HAP-1 (cell line): ENCODE data around the gene FASTKD3.

Experiments used
- DNase-seq, 2 experiments: peaks; one replicate each; pipeline ENCODE4 v3.0.0-alpha.2; 2016 to 2020; ENCODE audit warnings: low spot score in 2 of 2
- H3K27me3 ChIP-seq: fragments of 250-450 bp; sonication (Bioruptor Pico); 2 replicates; pipeline ENCODE4 v1.5.1; 2020; ENCODE audit warnings: low read depth, mild to moderate bottlenecking, moderate library complexity
- H3K36me3 ChIP-seq: fragments of 250-450 bp; sonication (Bioruptor Pico); replicated peaks from 2 replicates; pipeline ENCODE4 v1.5.1; 2020; ENCODE audit warnings: mild to moderate bottlenecking
- H3K4me1 ChIP-seq: fragments of 250-450 bp; sonication (Bioruptor Pico); 2 replicates; pipeline ENCODE4 v1.5.1; 2020; ENCODE audit warnings: mild to moderate bottlenecking
- H3K4me3 ChIP-seq: fragments of 250-450 bp; sonication (Bioruptor Pico); 2 replicates; pipeline ENCODE4 v1.5.1; 2020; ENCODE audit warnings: mild to moderate bottlenecking, moderate library complexity
- H3K9me3 ChIP-seq: fragments of 250-450 bp; sonication (Bioruptor Pico); 2 replicates; pipeline ENCODE4 v1.5.1; 2020; ENCODE audit warnings: mild to moderate bottlenecking, moderate library complexity
- in situ Hi-C: fragments of 300-500 bp; cut with MboI; formaldehyde crosslinking; loops from 3 replicates; pipeline ENCODE4 v1.14.3; 2020; ENCODE audit warnings: low sequenced_read_pairs, inconsistent platforms, mixed read lengths

The FASTKD3 gene

DNA sequence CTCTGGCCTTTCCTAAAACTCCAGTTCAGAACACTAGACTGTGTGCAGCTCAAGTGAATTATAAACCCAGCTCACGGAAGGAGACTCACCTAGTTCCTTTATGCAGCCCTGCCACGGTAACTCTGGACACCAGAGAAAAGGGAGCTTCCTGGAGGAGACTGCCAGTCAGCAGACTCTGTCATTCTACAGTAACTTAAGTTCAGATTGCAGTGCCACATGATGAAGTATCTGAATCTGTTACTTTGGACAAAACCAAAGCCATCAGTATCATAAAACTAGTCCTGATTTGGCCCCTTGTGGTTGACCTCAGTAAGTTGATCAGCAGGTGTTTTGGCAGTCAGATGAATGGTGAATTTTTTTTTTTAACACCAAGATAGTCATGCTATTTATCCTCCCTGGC lies 2.8 kb upstream of the FASTKD3 start:
- H3K27me3 ChIP-seq: no peaks in the 10 kb centered on the region
- no peaks in the 10 kb centered on the region for H3K9me3 ChIP-seq
- no peak for DNase-seq
- peaks cover 14% of the 10 kb centered on the region for H3K4me1 ChIP-seq
- H3K36me3 ChIP-seq: peaks cover 45% of the 10 kb centered on the region
- in situ Hi-C loops: loop anchor here (25.0 kb wide), 1 partner anchor 1109 kb away; no protein-coding TSS in a partner anchor
- H3K4me3 ChIP-seq: no peak overlapping the region

- H3K9me3 ChIP-seq: no peaks in the 10 kb centered on the region
- peaks cover 15% of the 10 kb centered on the region for H3K4me1 ChIP-seq
- H3K36me3 ChIP-seq: peaks cover 43% of the 10 kb centered on the region
- peak in 1 of 2 experiments; percentile 29 for DNase-seq
- peak overlapping the region; percentile 88 for H3K4me3 ChIP-seq
- H3K27me3 ChIP-seq: no peaks in the 10 kb centered on the region
- in situ Hi-C loops: loop anchor here (10.0 to 25.0 kb wide), 2 partner anchors 1107 to 1255 kb away; no protein-coding TSS in a partner anchor
These were observed 774 bp upstream of the FASTKD3 start for GRCh38 chr5:7869474-7870136.

DNA sequence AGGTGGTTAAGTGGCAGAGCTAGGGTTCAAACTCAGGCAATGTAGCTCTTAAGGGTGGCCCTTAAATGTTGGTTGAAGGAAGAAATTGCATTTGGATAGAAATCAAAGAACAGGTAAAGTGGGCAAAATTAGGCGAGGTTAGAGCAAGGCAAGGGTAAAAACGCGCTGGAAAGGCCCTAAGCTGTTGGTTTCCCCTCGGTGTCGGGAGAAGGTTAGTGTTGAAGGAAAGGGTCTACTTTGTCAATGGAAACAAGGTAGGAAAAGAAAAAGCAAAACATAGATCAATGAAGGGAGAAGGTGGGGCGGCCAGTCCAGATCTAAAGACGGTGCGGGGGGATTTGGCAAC lies 431 bp downstream of the FASTKD3 start:
- Histone ChIP-seq H3K36me3 (peaks cover 41% of the 10 kb centered on the region), H3K27me3 (no peaks in the 10 kb centered on the region), H3K4me1 (peaks cover 15% of the 10 kb centered on the region), H3K9me3 (no peaks in the 10 kb centered on the region), H3K4me3 (peak overlapping the region; percentile 88)
- no peak for DNase-seq
- in situ Hi-C loops: loop anchor here (10.0 to 25.0 kb wide), 2 partner anchors 1106 to 1254 kb away; no protein-coding TSS in a partner anchor

DNA sequence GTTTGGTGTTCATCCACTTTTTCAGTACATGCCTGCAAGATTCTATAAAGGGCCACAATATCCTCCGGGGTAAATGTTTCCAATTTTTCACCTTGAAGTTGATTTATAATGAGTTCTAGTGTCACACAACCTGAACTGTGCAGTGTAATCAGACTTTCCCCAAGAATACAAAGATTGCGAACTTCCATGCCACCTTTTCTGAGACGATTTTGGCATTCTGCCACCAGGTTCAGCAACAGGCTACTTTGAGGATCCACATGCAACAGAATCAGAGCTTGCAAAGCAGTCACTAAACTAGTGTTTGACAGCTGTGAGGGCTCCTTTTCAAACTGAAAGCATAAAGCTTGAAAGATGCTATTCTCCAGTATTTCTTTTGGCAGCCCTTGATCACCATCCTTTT lies 1.6 kb downstream of the FASTKD3 start:
- Histone ChIP-seq H3K9me3 (no peaks in the 10 kb centered on the region), H3K4me1 (peaks cover 15% of the 10 kb centered on the region), H3K27me3 (no peaks in the 10 kb centered on the region), H3K36me3 (peaks cover 49% of the 10 kb centered on the region), H3K4me3 (no peak overlapping the region)
- DNase-seq: no peak
- in situ Hi-C loops: loop anchor here (10.0 to 25.0 kb wide), 2 partner anchors 1105 to 1252 kb away; no protein-coding TSS in a partner anchor

DNA sequence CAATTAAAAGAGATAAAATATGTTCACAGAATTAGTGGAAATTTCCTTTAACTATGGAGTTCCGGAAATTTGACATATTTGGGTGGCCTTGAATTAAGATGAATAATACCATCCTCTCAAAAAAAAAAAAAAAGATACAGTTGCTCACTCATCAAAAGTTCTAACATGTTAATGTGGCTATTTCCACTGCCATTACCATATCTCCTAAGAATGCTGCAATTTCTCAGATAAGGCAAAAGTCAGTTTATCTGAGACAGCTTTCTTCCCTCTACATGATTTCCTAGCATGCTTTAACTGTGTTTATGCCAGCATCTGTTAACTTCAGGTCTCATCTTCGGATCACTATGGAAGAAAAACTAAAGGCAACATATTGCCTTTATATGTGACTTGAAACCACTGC lies 2.6 kb downstream of the FASTKD3 start:
- H3K27me3 ChIP-seq: no peaks in the 10 kb centered on the region
- peaks cover 15% of the 10 kb centered on the region for H3K4me1 ChIP-seq
- no peak for DNase-seq
- peaks cover 52% of the 10 kb centered on the region for H3K36me3 ChIP-seq
- in situ Hi-C loops: loop anchor here (10.0 to 25.0 kb wide), 2 partner anchors 1104 to 1251 kb away; no protein-coding TSS in a partner anchor
- H3K4me3 ChIP-seq: no peak overlapping the region
- H3K9me3 ChIP-seq: no peaks in the 10 kb centered on the region

DNA sequence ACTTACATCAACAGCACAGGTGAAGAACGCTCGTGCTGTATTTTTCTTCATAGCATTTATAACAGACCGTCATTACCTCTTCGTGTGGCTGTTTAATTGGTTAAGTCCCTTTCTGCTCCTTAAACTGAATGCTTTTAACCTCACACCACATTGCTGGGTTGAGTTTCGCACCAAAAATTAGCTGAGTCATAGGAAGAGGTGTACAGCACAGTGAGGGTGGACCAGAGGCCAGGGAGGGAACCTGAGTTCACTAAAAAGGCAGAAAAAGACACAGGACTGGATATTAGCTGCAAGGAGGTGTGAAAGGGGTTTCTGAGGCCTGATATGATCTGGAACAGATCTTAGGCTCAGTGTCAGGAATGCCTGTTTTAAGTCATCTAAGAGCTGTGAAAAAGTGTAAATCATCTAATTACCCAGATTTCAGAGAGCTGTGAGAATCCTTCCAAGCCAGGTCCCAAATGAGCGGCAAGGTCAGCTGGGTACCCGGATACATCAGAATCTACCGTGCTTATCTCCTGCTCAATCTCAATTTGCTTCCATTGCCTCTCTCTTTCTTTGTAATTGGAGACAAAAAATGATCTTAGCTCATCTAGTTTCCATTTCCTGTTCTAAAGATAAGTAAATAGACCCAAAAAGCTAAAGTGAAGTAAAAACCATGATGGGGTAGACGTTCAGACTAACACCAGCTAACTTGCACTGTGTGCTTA lies 10.8 kb downstream of the FASTKD3 start:
- Histone ChIP-seq H3K9me3 (no peaks in the 10 kb centered on the region), H3K4me3 (no peak overlapping the region), H3K4me1 (no peaks in the 10 kb centered on the region), H3K36me3 (peaks cover 42% of the 10 kb centered on the region), H3K27me3 (no peaks in the 10 kb centered on the region)
- DNase-seq: no peak
- in situ Hi-C loops: loop anchor here (25.0 kb wide), 1 partner anchor 1096 kb away; no protein-coding TSS in a partner anchor

GRCh38 chr5:7857361-7857760 lies 11.5 kb downstream of the FASTKD3 start:
- no peaks in the 10 kb centered on the region for H3K4me1 ChIP-seq
- in situ Hi-C loops: loop anchor here (25.0 kb wide), 1 partner anchor 1095 kb away; no protein-coding TSS in a partner anchor
- DNase-seq: no peak

GRCh38 chr5:7856855-7857254 lies 12.0 kb downstream of the FASTKD3 start:
- in situ Hi-C loops: loop anchor here (25.0 kb wide), 1 partner anchor 1095 kb away; no protein-coding TSS in a partner anchor
- DNase-seq: peak; percentile 37 to 49
- Histone ChIP-seq H3K4me1 (no peaks in the 10 kb centered on the region), H3K9me3 (no peaks in the 10 kb centered on the region), H3K36me3 (peaks cover 30% of the 10 kb centered on the region), H3K4me3 (no peak overlapping the region), H3K27me3 (no peaks in the 10 kb centered on the region)

More at GRCh38 chr5:7857361-7857760, 11.5 kb downstream of the FASTKD3 start:
- Histone ChIP-seq H3K4me3 (no peak overlapping the region), H3K9me3 (no peaks in the 10 kb centered on the region), H3K36me3 (peaks cover 36% of the 10 kb centered on the region), H3K27me3 (no peaks in the 10 kb centered on the region)

DNA sequence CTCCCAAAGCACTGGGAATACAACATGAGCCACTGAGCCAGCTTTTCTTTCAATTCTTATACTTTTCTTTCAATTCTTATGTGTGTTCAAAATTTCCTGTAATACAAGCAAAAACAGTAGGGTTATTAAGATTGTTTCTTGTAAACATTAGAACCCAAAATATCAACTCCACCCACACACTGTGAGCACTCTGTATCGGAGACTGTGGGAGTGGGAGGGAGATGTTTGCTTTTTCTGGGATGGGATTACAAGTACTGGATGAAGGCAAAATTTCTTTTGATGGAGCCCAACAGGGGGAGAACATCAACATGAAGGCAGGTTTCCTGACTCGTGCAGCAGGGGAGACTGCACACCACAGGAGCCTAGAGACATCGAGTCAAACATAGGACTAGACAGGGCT lies 13.2 kb downstream of the FASTKD3 start:
- H3K9me3 ChIP-seq: no peaks in the 10 kb centered on the region
- H3K27me3 ChIP-seq: no peaks in the 10 kb centered on the region
- H3K36me3 ChIP-seq: peaks cover 18% of the 10 kb centered on the region
- no peaks in the 10 kb centered on the region; the same call in 1 of the 2 replicates for H3K4me1 ChIP-seq
- no peak overlapping the region for H3K4me3 ChIP-seq
- in situ Hi-C loops: loop anchor here (25.0 kb wide), 1 partner anchor 1093 kb away; no protein-coding TSS in a partner anchor
- no peak for DNase-seq

- in situ Hi-C loops: loop anchor here (25.0 kb wide), 1 partner anchor 1091 kb away; no protein-coding TSS in a partner anchor
- no peak overlapping the region for H3K4me3 ChIP-seq
- no peak for DNase-seq
- H3K27me3 ChIP-seq: no peaks in the 10 kb centered on the region; the same call in 1 of the 2 replicates
- no peaks in the 10 kb centered on the region; the same call in 1 of the 2 replicates for H3K4me1 ChIP-seq
- no peaks in the 10 kb centered on the region for H3K9me3 ChIP-seq
- H3K36me3 ChIP-seq: no peaks in the 10 kb centered on the region
These were observed 15.8 kb downstream of the FASTKD3 start for GRCh38 chr5:7852988-7853387.

DNA sequence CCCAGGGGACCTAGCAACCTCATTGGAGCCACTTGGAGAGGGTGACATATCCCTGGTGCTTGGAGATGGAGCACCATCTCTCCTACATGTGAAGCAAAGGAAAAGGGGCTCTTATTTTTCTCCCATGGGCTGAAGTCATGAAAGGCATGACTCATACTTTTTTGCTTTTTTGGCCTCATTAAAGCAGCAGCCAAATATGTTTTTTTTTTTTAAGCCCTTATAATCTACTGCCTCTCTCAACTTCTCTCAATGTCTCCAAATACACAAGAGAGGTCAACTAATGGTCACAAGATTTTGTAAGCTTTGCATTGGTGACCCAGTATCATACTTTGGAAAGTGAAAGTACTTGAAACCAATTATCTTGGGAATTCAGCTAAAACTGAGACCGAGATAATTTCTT lies 16.3 kb downstream of the FASTKD3 start:
- no peaks in the 10 kb centered on the region; the same call in 1 of the 2 replicates for H3K4me1 ChIP-seq
- DNase-seq: no peak
- no peak overlapping the region for H3K4me3 ChIP-seq
- in situ Hi-C loops: loop anchor here (25.0 kb wide), 1 partner anchor 1090 kb away; no protein-coding TSS in a partner anchor
- no peaks in the 10 kb centered on the region for H3K36me3 ChIP-seq
- no peaks in the 10 kb centered on the region for H3K9me3 ChIP-seq
- no peaks in the 10 kb centered on the region; the same call in 1 of the 2 replicates for H3K27me3 ChIP-seq

DNA sequence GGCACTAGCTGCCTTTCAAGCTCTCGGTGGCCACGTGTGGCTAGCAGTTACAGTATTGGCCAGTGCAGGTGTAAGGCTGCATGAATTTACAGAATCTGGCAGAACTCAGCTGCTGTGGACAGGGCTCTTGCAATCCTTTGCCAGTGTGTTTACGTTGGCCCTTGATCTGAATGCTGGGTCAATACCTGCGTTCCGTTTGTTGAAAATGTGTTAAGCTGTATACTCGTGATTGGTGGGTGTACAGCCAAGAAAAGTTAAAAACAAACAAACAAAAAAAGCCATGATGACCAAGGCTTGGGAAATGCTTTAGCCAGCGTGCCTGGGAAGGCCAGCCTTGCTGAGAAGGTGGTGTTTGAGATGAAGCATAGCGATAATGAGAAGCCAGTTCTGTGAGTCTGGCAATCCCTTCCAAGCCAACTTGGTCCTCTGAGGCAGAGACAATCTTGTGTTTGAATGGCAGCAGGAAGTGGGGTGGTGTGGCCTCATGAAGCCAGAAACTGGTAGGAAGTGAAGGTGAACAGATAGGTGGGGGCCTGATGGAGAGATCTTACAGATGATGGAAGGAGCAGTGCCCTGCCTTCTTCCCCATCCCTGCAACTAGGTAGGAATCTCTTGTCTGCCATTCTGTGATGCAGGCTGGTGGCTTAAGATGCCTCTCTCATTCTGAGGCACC lies 17.1 kb downstream of the FASTKD3 start:
- Histone ChIP-seq H3K9me3 (no peaks in the 10 kb centered on the region), H3K4me3 (no peak overlapping the region), H3K4me1 (no peaks in the 10 kb centered on the region; the same call in 1 of the 2 replicates), H3K36me3 (no peaks in the 10 kb centered on the region), H3K27me3 (no peaks in the 10 kb centered on the region; the same call in 1 of the 2 replicates)
- in situ Hi-C loops: loop anchor here (25.0 kb wide), 1 partner anchor 1089 kb away; no protein-coding TSS in a partner anchor
- no peak for DNase-seq

GRCh38 chr5:7851240-7851592 lies 17.6 kb downstream of the FASTKD3 start:
- peak overlapping the region; percentile 41 for H3K4me3 ChIP-seq
- in situ Hi-C loops: loop anchor here (25.0 kb wide), 1 partner anchor 1089 kb away; no protein-coding TSS in a partner anchor
- H3K9me3 ChIP-seq: no peaks in the 10 kb centered on the region
- H3K27me3 ChIP-seq: no peaks in the 10 kb centered on the region; the same call in 1 of the 2 replicates
- no peaks in the 10 kb centered on the region; the same call in 1 of the 2 replicates for H3K4me1 ChIP-seq
- no peaks in the 10 kb centered on the region for H3K36me3 ChIP-seq
- DNase-seq: no peak
